Breast epithelium (tissue), 4 donors: ENCODE results near the gene KRTAP10-5. TPM values are rescaled to one million over a fixed set of nuclear protein-coding genes. Genes with fewer than 3 reads are reported as not detected.

Experiments
- DNase-seq, 2 donors: peaks; one replicate each; pipeline ENCODE4 v3.0.0-alpha.2; 2019; ENCODE audit warnings: low spot score in 2 of 2
- H3K27ac ChIP-seq, 2 donors: fragments of 200-600 bp; sonication (generic) in 1 of 2; one replicate each; pipeline ENCODE4 v1.5.1; 2016 to 2019; ENCODE audit warnings: mild to moderate bottlenecking in 1 of 2
- H3K27me3 ChIP-seq, 2 donors: fragments of 200-600 bp; sonication (generic) in 1 of 2; one replicate each; pipeline versions ENCODE4 v1.5.1 to v1.6.0; 2017 to 2019; ENCODE audit warnings: control low read depth in 1 of 2, mild to moderate bottlenecking in 1 of 2
- H3K36me3 ChIP-seq: fragments of 200-600 bp; one replicate; pipeline ENCODE4 v1.5.1; 2019
- H3K4me1 ChIP-seq, 2 donors: fragments of 200-600 bp; sonication (generic); one replicate each; pipeline ENCODE4 v1.5.1; 2016 to 2019; ENCODE audit warnings: control low read depth in 1 of 2
- H3K4me3 ChIP-seq, 3 donors: fragments of 200-600 bp; sonication (generic); 1 replicate in 2 of 3; 2 replicates in 1 of 3; pipeline ENCODE4 v1.5.1; 2016 to 2019; ENCODE audit warnings: mild to moderate bottlenecking in 3 of 3, moderate library complexity in 2 of 3
- H3K9me3 ChIP-seq, 2 donors: fragments of 200-600 bp; sonication (generic) in 1 of 2; one replicate each; pipeline ENCODE4 v1.5.1; 2016 to 2019; ENCODE audit warnings: control low read depth in 1 of 2
- CTCF ChIP-seq, 3 donors: fragments of 450-650 bp; IDR thresholded peaks; one replicate each; pipeline ENCODE4 v1.5.1; 2016 to 2017; ENCODE audit warnings: antibody characterized with exemption in 3 of 3, mild to moderate bottlenecking in 3 of 3, moderate library complexity in 3 of 3
- POLR2A ChIP-seq: fragments of 450-650 bp; IDR thresholded peaks from one replicate; pipeline ENCODE4 v1.6.1; 2016; ENCODE audit warnings: antibody characterized with exemption, mild to moderate bottlenecking, moderate library complexity
- POLR2AphosphoS5 ChIP-seq, 3 donors: sonication (generic); formaldehyde crosslinking; IDR thresholded peaks; one replicate each; pipeline ENCODE4 v1.6.1; 2017; ENCODE audit warnings: antibody characterized with exemption in 3 of 3
- intact Hi-C: fragments of 100-400 bp; cut with DNase I; formaldehyde crosslinking; loops from one replicate; pipeline ENCODE4 v1.15.1; 2023; ENCODE audit warnings: low total_unique reads
- total RNA-seq, 3 donors: library from RNA; depleted of rRNA; stranded (reverse); fragments of >200 nt; gene quantifications; one replicate each; pipeline ENCODE4 v1.1.0, GENCODE V29; 2016

The KRTAP10-5 gene
- total RNA-seq, 3 donors from 2014 or later: not detected

- peaks cover 0 to 25% of the 10 kb centered on the region in 2 donors for H3K27me3 ChIP-seq
- peaks cover 10 to 23% of the 10 kb centered on the region in 2 donors for H3K9me3 ChIP-seq
- no peaks in the 10 kb centered on the region for H3K36me3 ChIP-seq
- H3K4me3 ChIP-seq: no peak overlapping the region
- TF ChIP-seq POLR2A: no peak
- TF ChIP-seq CTCF (IDR thresholded peaks at IDR 0.05): no peak
- no peak for TF ChIP-seq POLR2AphosphoS5 (IDR thresholded peaks at IDR 0.05)
- intact Hi-C loops: no loop called here
- DNase-seq: peak in 1 of 2 donors; percentile 43
- H3K27ac ChIP-seq: no peak overlapping the region
- no peaks in the 10 kb centered on the region for H3K4me1 ChIP-seq
Measured at GRCh38 chr21:44571844-44572782, 8.3 kb downstream of the KRTAP10-5 start.

- no peaks in the 10 kb centered on the region for H3K36me3 ChIP-seq
- peaks cover 9 to 14% of the 10 kb centered on the region in 2 donors for H3K9me3 ChIP-seq
- H3K27me3 ChIP-seq: peaks cover 0 to 25% of the 10 kb centered on the region in 2 donors
- TF ChIP-seq POLR2AphosphoS5 (IDR thresholded peaks at IDR 0.05) (no peak), POLR2A (no peak)
- DNase-seq: no peak
- intact Hi-C loops: no loop called here
- no peak overlapping the region for H3K4me3 ChIP-seq
- no peaks in the 10 kb centered on the region for H3K4me1 ChIP-seq
- no peak overlapping the region for H3K27ac ChIP-seq
Measured at GRCh38 chr21:44571296-44571695, 9.1 kb downstream of the KRTAP10-5 start.

- intact Hi-C loops: no loop called here
- Histone ChIP-seq H3K27ac (no peak overlapping the region), H3K27me3 (peaks cover 0 to 25% of the 10 kb centered on the region in 2 donors), H3K36me3 (no peaks in the 10 kb centered on the region), H3K4me3 (no peak overlapping the region), H3K4me1 (no peaks in the 10 kb centered on the region), H3K9me3 (peaks cover 7 to 9% of the 10 kb centered on the region in 2 donors)
- TF ChIP-seq CTCF (IDR thresholded peaks at IDR 0.05): no peak
- no peak for TF ChIP-seq POLR2AphosphoS5 (IDR thresholded peaks at IDR 0.05)
- no peak for TF ChIP-seq POLR2A
- DNase-seq: peak in 1 of 2 donors; percentile 27
Measured at GRCh38 chr21:44569861-44570517, 10.4 kb downstream of the KRTAP10-5 start.

- H3K9me3 ChIP-seq: peaks cover 7 to 9% of the 10 kb centered on the region in 2 donors
- DNase-seq: peak in 1 of 2 donors; percentile 36
- intact Hi-C loops: no loop called here
- no peak overlapping the region for H3K27ac ChIP-seq
- TF ChIP-seq CTCF (IDR thresholded peaks at IDR 0.05): no peak
- no peak for TF ChIP-seq POLR2AphosphoS5 (IDR thresholded peaks at IDR 0.05)
- no peak for TF ChIP-seq POLR2A
- no peaks in the 10 kb centered on the region for H3K4me1 ChIP-seq
- no peaks in the 10 kb centered on the region for H3K36me3 ChIP-seq
- peaks cover 0 to 20% of the 10 kb centered on the region in 2 donors for H3K27me3 ChIP-seq
- H3K4me3 ChIP-seq: no peak overlapping the region
Measured at GRCh38 chr21:44568667-44569556, 11.5 kb downstream of the KRTAP10-5 start.

GRCh38 chr21:44568261-44568660, 12.1 kb downstream of the KRTAP10-5 start:
- TF ChIP-seq POLR2AphosphoS5 (IDR thresholded peaks at IDR 0.05) (no peak), CTCF (IDR thresholded peaks at IDR 0.05) (no peak), POLR2A (no peak)
- DNase-seq: peak in 1 of 2 donors; percentile 22
- intact Hi-C loops: no loop called here

More at GRCh38 chr21:44568261-44568660, 12.1 kb downstream of the KRTAP10-5 start:
- Histone ChIP-seq H3K4me3 (no peak overlapping the region), H3K27ac (no peak overlapping the region), H3K36me3 (no peaks in the 10 kb centered on the region), H3K27me3 (peaks cover 0 to 15% of the 10 kb centered on the region in 2 donors), H3K4me1 (no peaks in the 10 kb centered on the region), H3K9me3 (peaks cover 7 to 9% of the 10 kb centered on the region in 2 donors)
